SK-N-SH treated with all-trans-retinoic acid at 6 μM for 48 hours (cell line): ENCODE data around the gene OLFML3.

ENCODE experiments used
- ARNTL ChIP-seq: fragments of 450-650 bp; formaldehyde crosslinking; IDR thresholded peaks from 2 replicates; pipeline ENCODE4 v1.5.0; 2020; ENCODE audit warnings: low read depth, mild to moderate bottlenecking, moderate library complexity, borderline replicate concordance
- CSDC2 ChIP-seq: fragments of 250-450 bp; sonication (Bioruptor Pico); IDR thresholded peaks from 2 replicates; pipeline ENCODE4 v1.5.0; 2020; ENCODE audit warnings: mild to moderate bottlenecking, moderate library complexity
- GLIS3 ChIP-seq: fragments of 250-450 bp; sonication (Bioruptor Pico); IDR thresholded peaks from 2 replicates; pipeline ENCODE4 v1.5.0; 2020; ENCODE audit warnings: mild to moderate bottlenecking, moderate library complexity
- ISL1 ChIP-seq: fragments of 250-450 bp; sonication (Bioruptor Pico); IDR thresholded peaks from 2 replicates; pipeline ENCODE4 v2.1.2; 2022; ENCODE audit warnings: mild to moderate bottlenecking, moderate library complexity
- OSR1 ChIP-seq: fragments of 250-450 bp; sonication (Bioruptor Pico); IDR thresholded peaks from 2 replicates; pipeline ENCODE4 v1.8.0; 2022; ENCODE audit warnings: moderate library complexity, mild to moderate bottlenecking, inconsistent platforms
- PATZ1 ChIP-seq: fragments of 250-450 bp; sonication (Bioruptor Pico); IDR thresholded peaks from 2 replicates; pipeline ENCODE4 v1.8.0; 2020; ENCODE audit warnings: mild to moderate bottlenecking, moderate library complexity, borderline replicate concordance
- PPARA ChIP-seq: fragments of 250-450 bp; sonication (Bioruptor Pico); IDR thresholded peaks from 2 replicates; pipeline ENCODE4 v1.5.0; 2020; ENCODE audit warnings: mild to moderate bottlenecking, borderline replicate concordance
- SNAI2 ChIP-seq: fragments of 250-450 bp; sonication (Bioruptor Pico); IDR thresholded peaks from 2 replicates; pipeline ENCODE4 v1.5.0; 2020; ENCODE audit warnings: mild to moderate bottlenecking, moderate library complexity
- TCF4 ChIP-seq: fragments of 250-450 bp; sonication (Bioruptor Pico); IDR thresholded peaks from 2 replicates; pipeline ENCODE4 v1.8.0; 2021; ENCODE audit warnings: mild to moderate bottlenecking, moderate library complexity, borderline replicate concordance
- TSHZ2 ChIP-seq: fragments of 250-450 bp; sonication (Bioruptor Pico); IDR thresholded peaks from 2 replicates; pipeline ENCODE4 v1.5.0; 2020; ENCODE audit warnings: mild to moderate bottlenecking, moderate library complexity
- ZC3H10 ChIP-seq: fragments of 250-450 bp; sonication (Bioruptor Pico); IDR thresholded peaks from 2 replicates; pipeline ENCODE4 v1.5.1; 2021; ENCODE audit warnings: mild to moderate bottlenecking, moderate library complexity
- ZFP3 ChIP-seq: fragments of 250-450 bp; sonication (Bioruptor Pico); IDR thresholded peaks from 2 replicates; pipeline ENCODE4 v1.5.0; 2020; ENCODE audit warnings: mild to moderate bottlenecking, moderate library complexity

- no peak for TF ChIP-seq CSDC2 (CRISPR knock-in tag)
- no peak for TF ChIP-seq PATZ1 (CRISPR knock-in tag)
- no peak for TF ChIP-seq OSR1
- no peak for TF ChIP-seq TSHZ2
- TF ChIP-seq ARNTL (CRISPR knock-in tag) = no peak
- no peak for TF ChIP-seq ZFP3 (CRISPR knock-in tag)
- TF ChIP-seq GLIS3 (CRISPR knock-in tag) = no peak
- no peak for TF ChIP-seq TCF4 (CRISPR knock-in tag)
- TF ChIP-seq ZC3H10 (CRISPR knock-in tag) = no peak
- no peak for TF ChIP-seq SNAI2 (CRISPR knock-in tag)
- TF ChIP-seq PPARA (CRISPR knock-in tag) = no peak
- no peak for TF ChIP-seq ISL1 (CRISPR knock-in tag)
These were observed 21.1 kb downstream of the OLFML3 start for GRCh38 chr1:114000406-114000805.
